A673 (cell line): ENCODE data around the gene DUS1L. TPM values are rescaled to one million over a fixed set of nuclear protein-coding genes. Genes with fewer than 3 reads are reported as not detected.

Experiments used
- BruUV-seq: library from RNA; stranded (reverse); fragments of 400-500 nt; replicated peaks from 2 replicates; lab custom pipeline; 2021; lab: Mats Ljungman, UMichigan
- CTCF ChIA-PET: fragments of 300-600 bp; sonication (Branson Sonifier 250); formaldehyde crosslinking; loops from one replicate; lab custom pipeline; 2022; ENCODE audit warnings: antibody characterized with exemption; lab: Charles Lee
- POLR2A ChIA-PET: fragments of 300-600 bp; sonication (Branson Sonifier 250); formaldehyde crosslinking; loops from one replicate; lab custom pipeline; 2022; ENCODE audit warnings: antibody characterized with exemption; ENCODE audit not compliant: low non-redundant PET; lab: Charles Lee
- DNase-seq: peaks from one replicate; pipeline ENCODE4 v3.0.0-alpha.2; 2015; ENCODE audit warnings: low spot score
- H3K27ac ChIP-seq: fragments of 200-600 bp; sonication (generic); 2 replicates; pipeline ENCODE4 v1.5.1; 2016; ENCODE audit warnings: mixed run types, low read depth, mild to moderate bottlenecking, mixed read lengths, antibody characterized with exemption, low read length; ENCODE audit not compliant: poor library complexity, severe bottlenecking
- H3K27me3 ChIP-seq: fragments of 200-600 bp; sonication (generic); replicated peaks from 2 replicates; pipeline ENCODE4 v1.6.1; 2017; ENCODE audit warnings: mixed run types, low read depth, mild to moderate bottlenecking, mixed read lengths, antibody characterized with exemption, low read length; ENCODE audit not compliant: insufficient read depth, poor library complexity
- H3K36me3 ChIP-seq: fragments of 200-600 bp; sonication (generic); 2 replicates; pipeline ENCODE4 v1.6.1; 2016; ENCODE audit warnings: mixed run types, mild to moderate bottlenecking, mixed read lengths, antibody characterized with exemption, low read length; ENCODE audit not compliant: insufficient read depth, poor library complexity, severe bottlenecking
- H3K4me1 ChIP-seq: fragments of 200-600 bp; sonication (generic); 2 replicates; pipeline ENCODE4 v1.6.1; 2017; ENCODE audit warnings: mixed run types, mild to moderate bottlenecking, mixed read lengths, antibody characterized with exemption, low read length; ENCODE audit not compliant: insufficient read depth, poor library complexity, severe bottlenecking
- H3K4me3 ChIP-seq: fragments of 200-600 bp; sonication (generic); 2 replicates; pipeline ENCODE4 v1.5.1; 2016; ENCODE audit warnings: low read depth, mixed run types, mild to moderate bottlenecking, mixed read lengths, low read length; ENCODE audit not compliant: poor library complexity, severe bottlenecking
- H3K9me3 ChIP-seq: fragments of 200-600 bp; sonication (generic); 2 replicates; pipeline ENCODE4 v1.6.1; 2016; ENCODE audit warnings: mixed run types, low read depth, mild to moderate bottlenecking, mixed read lengths, antibody characterized with exemption, low read length; ENCODE audit not compliant: poor library complexity, severe bottlenecking
- CTCF ChIP-seq: fragments of 300-800, 200-600 bp; sonication (generic); conservative IDR thresholded peaks from 2 replicates; pipeline ENCODE4 v1.5.1; 2017; ENCODE audit warnings: low read depth, mild to moderate bottlenecking, antibody characterized with exemption, low read length, moderate library complexity, mixed read lengths
- EZH2 ChIP-seq: fragments of 200-600 bp; sonication (generic); IDR thresholded peaks from 2 replicates; pipeline ENCODE4 v1.6.1; 2017; ENCODE audit warnings: borderline replicate concordance, low read depth, mild to moderate bottlenecking, mixed read lengths, antibody characterized with exemption, low read length; ENCODE audit not compliant: poor library complexity, severe bottlenecking
- intact Hi-C: fragments of 100-400 bp; cut with micrococcal nuclease; formaldehyde crosslinking; loops from one replicate; pipeline ENCODE4 v1.10.0; 2022; ENCODE audit not compliant: unreplicated experiment
- total RNA-seq: library from RNA; stranded (reverse); gene quantifications from 2 replicates; pipeline ENCODE4 v1.2.3, GENCODE V29; 2021

The DUS1L gene
- total RNA-seq, 1 experiment from 2014 or later = 143 TPM

- BruUV-seq = no TSS peak
- Histone ChIP-seq H3K9me3 (no peaks in the 10 kb centered on the region), H3K27ac (no peak overlapping the region), H3K4me1 (peaks cover 8% of the 10 kb centered on the region), H3K27me3 (no peaks in the 10 kb centered on the region), H3K4me3 (no peak overlapping the region), H3K36me3 (no peaks in the 10 kb centered on the region)
- ChIA-PET CTCF (no interaction called here), POLR2A (no interaction called here)
- no peak for DNase-seq
- intact Hi-C loops = no loop called here
- TF ChIP-seq CTCF = no peak
- no peak for TF ChIP-seq EZH2
Measured at GRCh38 chr17:82008258-82008940, 57.2 kb downstream of the DUS1L start.

Other genes with a start within 250 kb of the DUS1L start
- 126 and 130 TPM in 2 replicates for gene MCRIP1, start 232.5 kb downstream of the DUS1L start, total RNA-seq
- gene PPP1R27, start 230.8 kb downstream of the DUS1L start, total RNA-seq = not detected in 2 replicates
- 491 and 503 TPM in 2 replicates for gene P4HB, start 205.3 kb downstream of the DUS1L start, total RNA-seq
- 568 and 667 TPM in 2 replicates for gene ARHGDIA, start 194.5 kb downstream of the DUS1L start, total RNA-seq
- 251 and 258 TPM in 2 replicates for gene ALYREF, start 174.2 kb downstream of the DUS1L start, total RNA-seq
- gene ANAPC11, start 174.1 kb downstream of the DUS1L start, total RNA-seq = 128 and 138 TPM in 2 replicates
- 0.75 and 0.87 TPM in 2 replicates for gene NPB, start 163.6 kb downstream of the DUS1L start, total RNA-seq
- gene PCYT2, start 154.4 kb downstream of the DUS1L start, total RNA-seq = 55.4 and 58.3 TPM in 2 replicates
- 34.8 and 36.6 TPM in 2 replicates for gene SIRT7, start 147.6 kb downstream of the DUS1L start, total RNA-seq
- gene MAFG, start 138.1 kb downstream of the DUS1L start, total RNA-seq = 46.7 and 49.7 TPM in 2 replicates
- gene PYCR1, start 128.5 kb downstream of the DUS1L start, total RNA-seq = 75.5 and 108 TPM in 2 replicates
- gene MYADML2, start 118.6 kb downstream of the DUS1L start, total RNA-seq = not detected in 2 replicates
- not detected in 2 replicates for gene NOTUM, start 104.6 kb downstream of the DUS1L start, total RNA-seq
- 46.2 and 52.2 TPM in 2 replicates for gene ASPSCR1, start 88.2 kb downstream of the DUS1L start, total RNA-seq
- 153 and 165 TPM in 2 replicates for gene CENPX, start 42.9 kb downstream of the DUS1L start, total RNA-seq
- gene LRRC45, start 42.5 kb downstream of the DUS1L start, total RNA-seq = 34.3 and 37.8 TPM in 2 replicates
- gene RAC3, start 34.1 kb downstream of the DUS1L start, total RNA-seq = 24.8 and 42.0 TPM in 2 replicates
- gene DCXR, start 28.1 kb downstream of the DUS1L start, total RNA-seq = 140 and 191 TPM in 2 replicates
- gene RFNG, start 14.0 kb downstream of the DUS1L start, total RNA-seq = 31.5 and 39.4 TPM in 2 replicates
- gene GPS1, start 13.9 kb downstream of the DUS1L start, total RNA-seq = 162 and 192 TPM in 2 replicates
- 591 and 676 TPM in 2 replicates for gene FASN, start 32.4 kb upstream of the DUS1L start, total RNA-seq
- 43.6 and 58.8 TPM in 2 replicates for gene CCDC57, start 147.0 kb upstream of the DUS1L start, total RNA-seq
- 0.97 and 2.8 TPM in 2 replicates for gene SLC16A3, start 163.2 kb upstream of the DUS1L start, total RNA-seq
- 139 and 150 TPM in 2 replicates for gene CSNK1D, start 207.9 kb upstream of the DUS1L start, total RNA-seq